Hepatic stellate cell (primary cell): ENCODE data around the gene ZNF74.

Experiments
- DNase-seq: peaks from one replicate; pipeline ENCODE4 v3.0.0; 2011; ENCODE audit warnings: low spot score

ZNF74 gene

GRCh38 chr22:20420157-20420842 lies 26.3 kb downstream of the ZNF74 start:
- no peak for DNase-seq

GRCh38 chr22:20421507-20421874 lies 27.5 kb downstream of the ZNF74 start:
- DNase-seq: no peak

- no peak for DNase-seq
These were observed 28.5 kb downstream of the ZNF74 start for GRCh38 chr22:20422271-20423007.

GRCh38 chr22:20423008-20423905 lies 29.3 kb downstream of the ZNF74 start:
- DNase-seq: no peak

- no peak for DNase-seq
These were observed 30.1 kb downstream of the ZNF74 start for GRCh38 chr22:20423906-20424551.

GRCh38 chr22:20424568-20424931 lies 30.6 kb downstream of the ZNF74 start:
- DNase-seq: no peak

- no peak for DNase-seq
These were observed 31.1 kb downstream of the ZNF74 start for GRCh38 chr22:20424932-20425565.

GRCh38 chr22:20425566-20426258 lies 31.8 kb downstream of the ZNF74 start:
- DNase-seq: no peak

- no peak for DNase-seq
These were observed 32.3 kb downstream of the ZNF74 start for GRCh38 chr22:20426259-20426615.

- DNase-seq: no peak
These were observed 33.4 kb downstream of the ZNF74 start for GRCh38 chr22:20427104-20427944.

GRCh38 chr22:20427945-20428417 lies 34.0 kb downstream of the ZNF74 start:
- no peak for DNase-seq

GRCh38 chr22:20428496-20429253 lies 34.7 kb downstream of the ZNF74 start:
- no peak for DNase-seq

GRCh38 chr22:20429254-20430100 lies 35.5 kb downstream of the ZNF74 start:
- DNase-seq: no peak

- DNase-seq: no peak
These were observed 36.3 kb downstream of the ZNF74 start for GRCh38 chr22:20430101-20430719.

- DNase-seq: no peak
These were observed 37.0 kb downstream of the ZNF74 start for GRCh38 chr22:20430720-20431510.

GRCh38 chr22:20431511-20432192 lies 37.7 kb downstream of the ZNF74 start:
- no peak for DNase-seq
